Inferior parietal cortex (tissue), 1 donor: ENCODE data around the gene ZNF749.

ENCODE experiments used
- DNase-seq: peaks from one replicate; pipeline ENCODE4 v3.0.0-alpha.2; 2016; ENCODE audit errors: extremely low spot score

The ZNF749 gene

DNA sequence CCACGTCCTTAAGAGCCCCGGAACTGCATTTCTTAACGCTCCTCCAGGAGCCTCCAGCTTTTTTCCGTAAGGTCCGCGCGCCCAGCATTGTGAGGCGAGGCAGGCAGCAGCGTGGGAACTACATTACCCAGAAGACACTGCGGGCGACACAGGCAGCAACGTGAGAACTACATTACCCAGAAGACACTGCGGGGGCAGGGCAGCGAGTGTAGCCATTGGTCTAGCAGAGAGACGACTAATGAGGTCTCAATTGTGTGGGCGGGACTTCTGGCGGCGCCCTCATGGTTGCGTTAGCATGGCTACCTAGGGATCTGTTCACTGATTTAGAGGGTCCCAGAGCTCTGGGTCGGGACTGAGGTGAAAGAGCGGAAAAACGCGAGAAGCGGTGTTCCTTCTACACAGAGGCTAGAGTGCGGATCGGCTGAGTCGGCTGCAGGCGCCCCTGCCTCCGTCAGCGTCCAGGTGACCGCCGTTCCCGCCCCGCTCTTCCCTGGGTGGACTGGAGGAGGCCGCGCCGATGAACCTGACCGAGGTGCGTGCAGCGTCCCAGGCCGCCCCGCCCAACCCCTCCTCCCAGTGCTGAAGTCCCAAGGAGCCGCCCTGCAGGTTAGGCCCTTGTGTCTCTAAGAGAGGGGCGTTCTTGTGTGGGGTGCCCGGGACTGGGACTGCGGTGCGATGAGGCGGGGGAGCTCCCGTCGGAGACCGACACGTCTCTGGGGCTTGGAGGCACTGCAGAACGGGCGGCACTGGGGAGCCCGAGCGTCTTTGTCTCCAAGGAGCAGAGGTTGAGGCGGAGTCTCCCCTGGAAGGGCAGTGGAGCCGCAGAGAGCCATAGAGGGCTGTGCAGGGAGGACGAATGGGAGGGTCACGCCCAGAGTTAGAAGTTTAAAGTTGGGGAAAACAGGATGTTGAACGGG, at the start of gene ZNF749:
Gene ZNF749, plus strand, starts transcription at position 264 of the 917 bp plus-strand sequence. Its CDS starts 254 bp downstream, at position 518.
- peak; percentile 99 for DNase-seq

DNA sequence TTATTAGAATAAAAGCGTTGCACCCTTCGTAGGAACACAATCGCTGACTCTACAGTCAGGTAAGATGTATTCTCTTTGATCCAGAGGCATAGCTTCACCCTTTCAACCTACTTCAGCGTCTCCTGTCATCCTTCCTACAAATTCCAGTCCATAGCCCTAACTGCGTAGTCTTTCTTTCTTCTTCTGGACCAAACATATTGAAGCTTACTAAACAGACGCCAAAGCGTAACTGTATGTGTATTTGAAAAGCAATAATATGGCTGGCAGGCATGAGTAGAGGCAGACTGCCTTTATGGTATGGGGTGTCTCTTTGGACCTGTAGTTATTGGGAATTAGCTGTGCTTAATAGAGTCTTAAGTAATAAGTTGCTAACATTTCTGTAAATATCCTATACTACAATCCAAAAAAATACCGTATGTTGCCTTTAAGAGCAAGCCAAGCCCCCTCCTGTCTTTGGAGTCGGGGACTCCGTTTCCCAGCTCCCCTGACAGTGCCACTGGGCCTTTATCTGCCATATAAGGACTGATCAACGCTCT, 45.9 kb upstream of the ZNF749 start:
- DNase-seq: no peak

DNA sequence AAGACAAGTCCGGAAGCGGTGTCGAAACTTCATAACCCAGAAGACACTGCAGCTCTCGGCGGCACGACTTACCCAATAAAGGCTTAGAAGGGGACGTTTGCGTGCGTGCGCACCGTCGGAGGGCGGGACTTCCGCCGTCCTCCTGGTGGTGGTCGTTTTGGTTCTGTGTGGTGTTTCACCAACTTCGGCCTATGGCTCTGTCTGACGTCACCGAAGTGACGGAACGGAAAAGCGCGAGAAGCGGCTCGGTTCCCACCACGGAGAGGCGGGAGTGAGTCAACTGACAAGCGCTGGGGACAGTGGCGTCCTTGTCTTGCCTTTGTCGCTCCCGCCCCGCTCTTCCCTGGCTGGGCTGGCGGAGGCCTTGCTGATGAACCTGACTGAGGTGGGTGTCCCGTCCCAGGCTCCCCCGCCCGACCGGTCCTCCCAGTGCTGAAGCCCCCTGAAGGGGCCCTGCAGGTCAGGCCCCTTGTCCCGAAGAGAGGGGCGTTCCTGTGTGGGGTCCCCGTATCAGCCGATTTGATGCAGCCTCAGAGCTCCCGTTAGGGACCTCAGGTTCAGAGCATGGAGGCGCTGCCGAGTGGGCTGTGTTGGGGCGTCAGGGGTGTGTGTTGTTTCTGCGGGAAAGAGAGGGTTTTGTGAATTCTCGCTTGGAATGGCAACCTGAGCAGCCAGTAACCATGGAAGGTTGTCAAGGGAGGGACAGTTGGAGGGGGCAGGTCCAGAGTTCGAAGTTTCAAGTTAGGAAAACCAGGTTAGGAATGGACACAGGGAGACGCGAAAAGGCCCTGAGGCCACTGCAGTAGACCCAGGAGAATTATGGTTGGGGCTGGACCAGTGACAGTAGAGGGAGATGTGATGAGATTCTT, 45.2 kb upstream of the ZNF749 start, which contains the start of gene ZNF548:
Gene ZNF548, plus strand, starts transcription at position 125 of the 869 bp plus-strand sequence. Its CDS starts 246 bp downstream, at position 371.
- DNase-seq: peak; percentile 99

DNA sequence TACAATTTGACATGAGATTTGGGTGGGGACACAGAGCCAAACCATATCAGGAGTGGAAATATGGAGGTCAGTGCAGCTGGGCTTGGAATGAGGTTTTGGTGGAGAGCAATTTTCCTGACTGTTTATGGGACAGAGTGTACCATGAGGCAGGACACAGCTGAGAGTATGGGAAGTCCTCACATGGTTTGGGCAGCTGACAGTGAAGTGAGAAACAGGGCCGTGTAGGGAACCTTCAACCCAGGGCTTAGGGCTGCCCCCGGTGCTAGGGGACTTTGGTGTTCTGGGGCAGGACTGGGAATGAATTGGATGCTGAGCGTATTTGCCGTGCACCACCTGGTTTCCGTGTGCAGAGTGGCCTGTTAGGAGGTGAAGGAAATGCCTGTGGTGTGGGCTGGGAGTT, 39.4 kb upstream of the ZNF749 start:
- DNase-seq: no peak

DNA sequence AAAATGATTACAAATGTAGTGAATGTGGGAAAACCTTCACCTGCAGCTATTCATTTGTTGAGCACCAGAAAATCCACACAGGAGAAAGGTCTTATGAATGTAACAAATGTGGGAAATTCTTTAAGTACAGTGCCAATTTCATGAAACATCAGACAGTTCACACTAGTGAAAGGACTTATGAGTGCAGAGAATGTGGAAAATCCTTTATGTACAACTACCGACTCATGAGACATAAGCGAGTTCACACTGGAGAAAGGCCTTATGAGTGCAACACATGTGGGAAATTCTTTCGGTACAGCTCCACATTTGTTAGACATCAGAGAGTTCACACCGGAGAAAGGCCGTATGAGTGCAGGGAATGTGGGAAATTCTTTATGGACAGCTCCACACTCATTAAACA, 36.3 kb upstream of the ZNF749 start:
- no peak for DNase-seq

DNA sequence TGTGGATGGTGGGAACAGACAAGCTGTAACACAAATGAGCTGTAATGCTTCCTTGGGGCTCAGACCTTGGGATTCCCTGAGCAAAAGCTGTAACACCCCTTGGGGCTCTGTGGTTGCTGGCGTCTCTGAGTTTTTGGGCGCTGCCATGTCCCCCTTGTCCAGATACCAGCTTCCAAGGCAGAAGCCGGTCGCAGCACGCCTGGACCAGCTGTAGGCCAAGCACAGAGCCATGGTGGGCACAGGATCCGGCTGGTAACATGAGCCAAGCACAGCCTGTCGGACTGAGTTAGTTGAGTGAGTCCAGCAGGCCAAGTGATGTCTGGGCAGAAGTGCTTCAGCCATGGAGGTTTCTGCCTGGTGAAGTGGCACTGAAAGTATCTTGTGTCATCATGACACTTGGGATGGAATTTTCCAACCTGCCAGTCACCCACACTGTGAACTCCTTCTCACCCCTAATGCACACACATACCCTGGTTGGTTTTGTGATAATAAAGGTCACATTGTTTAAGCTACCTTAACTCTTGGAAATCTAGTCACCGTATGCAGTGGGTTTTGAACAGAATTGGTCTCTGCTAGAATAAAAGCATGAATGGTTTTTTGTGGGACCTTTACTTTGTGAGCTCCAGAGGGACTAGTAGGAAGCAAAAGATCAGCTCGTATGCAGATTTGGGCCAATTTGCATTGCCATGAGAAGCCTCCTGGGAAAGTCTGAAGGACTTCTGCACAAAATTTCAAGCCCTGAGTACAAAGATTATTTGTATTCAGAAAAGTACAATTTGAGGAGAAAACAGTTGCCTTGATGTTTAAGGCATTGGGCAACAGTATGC, 31.2 kb upstream of the ZNF749 start:
- DNase-seq: no peak

DNA sequence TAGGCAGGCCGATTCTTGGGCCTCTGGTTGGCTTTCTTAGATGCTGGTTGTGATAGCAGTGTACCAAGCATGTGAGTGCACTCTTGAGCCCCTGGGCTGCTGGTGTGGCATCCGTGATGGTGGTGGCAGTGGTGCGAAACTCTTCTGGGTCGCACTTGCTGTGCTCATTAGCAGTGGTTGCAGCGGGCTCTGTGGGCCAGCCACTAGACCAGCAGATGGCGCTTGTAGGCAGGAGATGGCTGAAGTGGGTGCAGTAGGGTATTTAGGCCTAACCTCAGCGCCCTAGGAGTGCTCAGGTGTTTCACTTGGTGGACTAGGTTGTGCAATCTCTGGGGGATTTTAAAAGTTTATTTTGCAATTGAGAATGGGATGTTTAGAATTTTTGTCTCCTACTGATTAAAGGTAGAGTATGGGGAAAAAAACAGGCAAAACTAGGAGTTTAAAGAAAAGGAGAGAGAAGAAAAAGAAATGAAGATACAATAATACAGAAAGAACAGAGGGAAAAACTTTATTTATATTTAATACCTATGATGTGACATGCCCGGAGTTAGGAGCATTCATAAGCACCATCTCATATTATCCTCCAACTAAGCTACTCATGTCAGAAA, 28.5 kb upstream of the ZNF749 start:
- peak; percentile 14 for DNase-seq

DNA sequence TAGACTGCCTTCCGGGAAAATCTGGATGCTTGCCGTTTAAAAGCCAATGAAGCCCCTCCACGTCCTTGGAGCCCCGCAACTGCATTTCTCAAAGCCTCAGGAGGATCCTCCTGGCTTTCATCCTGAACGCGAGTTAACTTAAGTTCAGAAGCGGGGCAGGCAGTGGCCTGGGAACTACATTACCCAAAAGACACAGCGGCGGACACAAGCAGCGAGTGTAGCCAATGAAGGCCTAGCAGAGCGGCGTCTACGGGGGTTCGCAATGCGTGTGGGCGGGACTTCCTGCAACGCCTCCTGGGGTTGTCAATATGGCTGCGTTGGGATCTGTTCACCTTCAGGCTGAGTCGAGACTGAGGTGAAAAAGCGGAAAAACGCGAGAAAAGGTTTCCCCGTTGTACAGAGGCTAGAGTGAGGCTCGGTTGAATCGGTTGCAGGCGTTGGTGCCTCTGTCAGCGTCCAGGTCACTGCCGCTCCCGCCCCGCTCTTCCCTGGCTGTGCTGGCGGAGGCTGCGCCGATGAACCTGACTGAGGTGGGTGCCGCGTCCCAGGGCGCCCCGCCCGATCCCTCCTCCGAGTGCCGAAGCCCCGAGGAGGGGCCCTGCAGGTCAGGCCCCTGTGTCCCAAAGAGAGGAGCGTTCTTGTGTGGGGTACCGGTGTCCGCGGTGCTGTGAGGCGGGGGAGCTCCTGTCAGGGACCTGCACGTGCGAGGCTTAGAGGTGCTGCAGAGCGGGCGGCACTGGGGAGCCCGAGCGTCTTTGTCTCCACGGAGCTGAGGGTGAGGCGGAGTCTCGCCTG, 24.1 kb upstream of the ZNF749 start, which contains the start of gene ZNF17:
Gene ZNF17, plus strand, starts transcription at position 285 of the 795 bp plus-strand sequence. CDS start 2,455 bp downstream, outside the sequence.
- DNase-seq: peak; percentile 97

DNA sequence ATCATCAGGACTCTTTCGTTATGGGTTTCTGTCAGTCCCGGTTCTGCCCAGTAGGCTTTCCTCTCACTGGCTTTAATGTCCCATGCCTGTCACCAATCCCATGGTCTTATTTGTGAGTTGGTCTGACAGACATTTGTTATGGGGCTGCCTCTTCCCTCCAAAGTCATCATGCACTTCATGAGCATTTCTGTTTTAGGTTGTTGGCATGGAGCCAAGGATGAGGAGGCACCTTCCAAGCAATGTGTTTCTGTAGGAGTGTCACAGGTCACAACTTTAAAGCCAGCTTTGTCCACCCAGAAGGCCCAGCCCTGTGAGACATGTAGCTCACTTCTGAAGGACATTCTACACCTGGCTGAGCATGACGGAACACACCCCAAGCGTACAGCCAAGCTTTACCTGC, 15.7 kb upstream of the ZNF749 start:
- no peak for DNase-seq

DNA sequence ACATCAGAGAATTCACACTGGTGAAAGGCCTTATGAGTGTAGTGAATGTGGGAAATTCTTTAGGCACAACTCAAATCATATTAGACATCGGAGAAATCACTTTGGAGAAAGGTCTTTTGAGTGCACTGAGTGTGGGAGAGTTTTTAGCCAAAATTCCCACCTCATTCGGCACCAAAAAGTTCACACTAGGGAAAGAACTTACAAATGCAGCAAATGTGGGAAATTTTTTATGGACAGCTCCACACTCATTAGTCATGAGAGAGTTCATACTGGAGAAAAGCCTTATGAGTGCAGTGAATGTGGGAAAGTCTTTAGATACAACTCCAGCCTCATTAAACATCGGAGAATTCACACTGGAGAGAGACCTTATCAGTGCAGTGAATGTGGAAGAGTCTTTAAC, 14.1 kb upstream of the ZNF749 start:
- DNase-seq: no peak

DNA sequence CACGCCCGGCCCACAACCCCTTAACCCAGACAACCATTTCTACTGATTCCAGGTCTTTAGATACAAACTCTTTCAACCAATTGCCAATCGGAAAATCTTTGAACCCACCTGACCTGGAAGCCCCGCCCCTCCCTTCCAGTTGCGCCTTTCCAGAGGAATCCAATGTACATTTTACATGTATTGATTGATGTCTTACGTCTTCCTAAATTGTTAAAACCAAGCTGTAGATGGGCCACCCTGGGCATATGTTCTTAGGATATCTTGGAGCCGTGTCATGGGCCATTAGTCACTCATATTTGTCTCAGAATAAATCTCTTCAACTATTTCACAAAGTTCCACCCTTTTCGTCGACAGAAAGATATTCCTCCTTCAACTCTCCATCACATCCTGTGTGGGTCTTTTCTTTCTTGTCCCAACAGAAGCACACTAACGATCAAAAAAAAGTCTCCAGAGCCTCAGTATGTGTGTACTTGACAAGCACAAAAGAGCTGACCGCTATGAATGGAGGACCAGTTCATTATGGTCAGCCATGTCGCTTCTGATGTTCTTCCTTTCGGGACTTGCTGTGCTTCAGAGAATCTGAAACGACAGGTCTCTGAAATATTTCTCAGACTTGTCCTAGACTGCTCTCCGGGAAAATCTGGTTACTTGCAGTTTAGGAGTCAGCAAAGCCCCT, 601 bp upstream of the ZNF749 start:
- DNase-seq: no peak

DNA sequence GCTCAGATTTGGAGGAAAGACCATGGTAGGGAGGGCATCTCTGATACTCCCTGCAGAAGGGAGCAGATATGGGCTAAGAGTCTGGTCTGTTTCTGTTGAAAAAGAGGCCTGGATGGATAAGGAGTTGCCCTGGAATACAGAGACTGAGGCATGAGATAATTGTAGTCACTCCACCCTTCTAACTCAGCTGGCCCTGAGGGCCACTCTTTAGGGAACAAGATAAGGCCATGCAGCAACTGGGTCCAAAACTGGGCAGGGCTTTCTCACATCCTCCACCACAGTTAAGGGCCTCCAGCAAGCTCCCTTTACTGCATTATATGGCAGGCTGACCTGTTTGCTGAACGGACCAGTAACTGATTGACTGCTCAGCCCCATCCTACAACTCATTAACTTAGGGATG, 1.3 kb downstream of the ZNF749 start:
- DNase-seq: no peak

DNA sequence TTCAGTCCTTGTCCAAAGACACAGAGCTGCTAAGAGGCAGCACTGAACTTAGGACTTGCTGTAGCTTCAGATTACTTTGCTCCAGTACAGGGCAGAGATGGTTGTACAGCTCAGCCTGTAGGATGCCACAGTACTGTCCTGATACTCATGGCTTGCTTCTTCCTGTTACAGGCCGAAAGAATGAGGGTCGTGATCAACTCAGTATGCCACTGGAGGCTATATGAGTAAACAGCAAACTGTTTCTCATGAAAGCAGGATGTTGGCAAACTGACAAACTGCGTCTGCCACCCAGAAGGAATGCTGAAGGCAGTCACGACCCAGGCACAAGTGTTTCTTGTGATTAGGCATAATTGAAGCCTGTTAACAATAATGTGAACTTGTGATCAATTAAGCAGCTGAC, 2.8 kb downstream of the ZNF749 start:
- no peak for DNase-seq

DNA sequence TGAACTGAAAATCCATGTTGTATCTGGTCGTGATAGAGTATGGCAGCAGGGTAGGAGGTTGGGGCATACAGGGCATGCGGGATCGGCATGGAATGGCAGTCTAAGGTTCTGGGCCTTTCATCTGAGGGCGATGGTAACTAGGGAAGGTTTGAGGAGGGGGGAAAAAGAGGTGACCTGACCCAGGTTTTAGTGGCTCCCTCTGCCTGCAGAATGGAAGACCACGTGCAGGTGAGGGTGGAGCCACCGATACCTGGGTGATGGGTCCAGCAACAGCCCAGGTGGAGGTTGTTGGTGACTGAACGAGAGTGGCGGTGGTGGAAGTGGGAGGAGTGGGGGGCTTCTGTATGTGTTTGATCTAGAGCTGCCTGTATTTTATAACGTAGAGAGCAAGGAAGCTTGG, 3.8 kb downstream of the ZNF749 start:
- DNase-seq: no peak

DNA sequence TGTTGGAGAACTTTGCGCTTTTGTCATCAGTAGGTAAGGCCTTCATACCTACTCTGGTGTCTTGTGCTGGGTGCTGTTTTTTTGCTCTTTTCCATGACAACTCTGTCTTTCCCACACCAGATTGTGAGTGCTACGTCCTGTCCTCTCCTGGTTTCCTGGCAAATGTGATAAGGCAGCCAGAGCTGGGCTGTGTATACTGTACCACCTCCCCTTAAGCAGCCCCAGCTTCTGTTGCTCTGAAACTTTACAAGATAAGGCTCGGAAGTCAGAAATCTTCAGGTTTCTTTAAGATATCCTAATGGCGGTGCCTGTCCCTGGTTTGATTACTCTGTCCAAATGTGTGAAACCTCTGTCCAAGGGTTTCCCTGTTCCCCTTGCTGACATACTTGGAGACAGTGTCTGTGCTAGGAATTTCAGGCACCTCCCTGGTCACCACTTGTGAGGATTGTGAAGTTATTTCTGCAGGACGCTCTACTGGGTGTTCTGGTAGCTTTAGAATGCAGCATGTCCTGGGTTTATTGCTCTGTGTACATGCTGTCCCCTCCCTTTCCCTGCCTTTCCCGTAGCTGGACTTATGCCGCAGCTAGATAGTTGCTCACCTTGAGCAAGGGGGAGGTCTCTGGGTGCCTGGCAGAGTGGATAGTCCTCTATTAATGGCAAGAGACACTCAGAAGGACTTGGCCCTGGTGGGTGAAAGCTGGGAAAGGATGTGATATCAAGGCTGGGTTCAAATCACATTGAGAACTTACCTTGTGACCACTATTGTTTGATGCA, 7.0 kb downstream of the ZNF749 start:
- no peak for DNase-seq

DNA sequence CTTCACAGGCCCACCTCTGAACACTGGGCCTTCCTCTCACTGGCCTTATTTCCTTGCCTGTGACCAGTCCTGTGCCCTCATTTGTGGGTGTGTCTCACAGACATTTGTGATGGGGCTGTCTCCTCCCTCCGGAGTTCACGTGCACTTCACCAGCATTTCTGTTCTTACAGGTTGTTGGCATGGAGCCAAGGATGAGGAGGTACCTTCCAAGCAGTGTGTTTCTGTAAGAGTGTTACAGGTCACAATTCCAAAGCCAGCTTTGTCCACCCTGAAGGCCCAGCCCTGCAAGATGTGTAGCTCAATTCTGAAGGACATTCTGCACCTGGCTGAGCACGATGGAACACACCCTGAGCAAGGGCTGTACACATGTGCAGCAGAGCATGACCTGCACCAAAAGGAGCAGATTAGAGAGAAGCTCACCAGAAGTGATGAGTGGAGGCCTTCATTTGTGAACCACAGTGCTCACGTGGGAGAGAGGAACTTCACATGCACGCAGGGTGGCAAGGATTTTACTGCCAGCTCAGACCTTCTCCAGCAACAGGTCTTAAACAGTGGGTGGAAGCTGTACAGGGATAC, 8.1 kb downstream of the ZNF749 start:
- DNase-seq: no peak

DNA sequence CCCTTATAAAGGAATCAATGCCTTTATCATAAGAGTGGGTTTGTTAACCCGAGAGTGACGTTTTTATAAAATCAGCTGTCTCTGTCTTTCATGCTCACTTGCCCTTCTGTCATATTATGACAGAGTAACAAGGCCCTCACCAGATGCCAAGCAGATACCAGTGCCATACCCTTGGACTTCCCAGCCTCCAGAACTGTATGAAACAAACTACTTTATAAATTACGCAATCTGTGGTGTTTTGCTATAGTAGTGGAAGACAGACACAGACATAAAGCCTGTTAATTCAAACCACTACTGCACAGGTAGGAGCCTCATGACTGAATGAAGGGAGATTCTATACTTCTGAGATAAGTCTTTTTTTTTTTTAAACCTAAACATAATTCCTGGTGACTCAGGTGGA, 17.2 kb downstream of the ZNF749 start:
- no peak for DNase-seq

DNA sequence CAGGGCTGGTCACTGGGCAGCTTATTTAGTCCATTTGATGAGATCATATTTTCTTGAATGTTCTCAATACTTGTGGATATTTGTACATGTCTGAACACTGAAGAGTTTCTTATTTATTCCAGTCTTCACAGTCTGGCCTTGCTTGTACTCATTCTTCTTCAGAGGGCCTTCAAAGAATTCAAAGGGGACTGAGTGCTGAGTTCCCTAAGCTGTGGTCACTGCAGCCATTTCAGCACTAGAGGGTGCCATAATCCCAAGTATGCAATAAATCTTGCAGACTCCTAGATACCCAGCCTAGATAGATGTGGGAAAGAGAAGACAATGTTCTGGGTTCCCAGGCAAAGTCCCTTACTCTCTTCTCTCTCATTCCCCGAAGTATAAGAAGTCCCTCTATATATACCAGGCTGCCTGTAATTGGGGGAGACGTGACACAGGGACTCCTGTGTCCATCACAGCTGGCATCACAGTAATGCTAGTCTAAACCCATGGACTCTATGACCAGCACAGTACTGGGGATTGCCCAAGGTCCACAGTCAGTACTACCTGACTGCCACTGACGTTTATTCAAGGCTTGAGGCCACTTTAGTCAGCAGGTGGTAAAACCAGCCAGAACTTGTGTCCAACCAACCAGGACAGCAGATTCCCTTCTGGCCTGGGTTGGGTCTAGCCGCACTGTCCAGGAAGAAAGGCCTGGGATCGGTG, 30.7 kb downstream of the ZNF749 start:
- DNase-seq: no peak
